CD4-positive, alpha-beta T cell treated with Interleukin-6 for 4 hours (primary cell): ENCODE data around the gene GJA10.
A peak's percentile ranks its signal among the peaks of the same experiment; 100 is the strongest.
"Not testable (repeated sequence)": the region's sequence is repeated elsewhere in the genome, so short reads cannot be mapped to it uniquely, and the experiment has no call there.

Source experiments
- DNase-seq: peaks from one replicate; pipeline ENCODE4 v3.0.0-alpha.2; 2020; ENCODE audit warnings: mixed read lengths

Gene GJA10

GRCh38 chr6:89894169-89894568 lies at the start of gene GJA10:
GJA10 (plus strand) TSS chr6:89894469; CDS start chr6:89894469, 0 bp downstream.
- no peak for DNase-seq

- not testable (repeated sequence) for DNase-seq
These were observed 46.8 kb upstream of the GJA10 start for GRCh38 chr6:89847513-89847912.

DNA sequence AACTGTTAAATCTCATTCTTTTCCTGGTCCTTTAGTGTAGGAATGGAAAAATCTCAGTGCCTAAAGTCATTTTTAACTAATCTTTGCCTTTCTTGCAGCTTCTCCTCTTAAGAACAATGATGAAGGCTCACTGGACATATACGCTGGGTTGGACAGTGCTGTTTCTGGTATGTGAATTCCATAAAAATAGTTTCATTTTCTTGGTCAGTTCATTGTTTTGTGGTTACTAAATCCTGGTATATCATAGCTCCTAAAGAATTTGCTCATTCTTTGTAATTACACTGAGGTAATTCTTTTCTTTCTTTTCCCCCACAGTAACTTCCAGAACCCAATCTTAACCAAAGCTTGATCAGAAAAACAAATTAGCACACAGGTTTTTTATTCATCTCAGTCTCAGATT lies 41.2 kb upstream of the GJA10 start:
- DNase-seq, result no peak

- no peak for DNase-seq
These were observed 36.2 kb upstream of the GJA10 start for GRCh38 chr6:89858041-89858440.

DNA sequence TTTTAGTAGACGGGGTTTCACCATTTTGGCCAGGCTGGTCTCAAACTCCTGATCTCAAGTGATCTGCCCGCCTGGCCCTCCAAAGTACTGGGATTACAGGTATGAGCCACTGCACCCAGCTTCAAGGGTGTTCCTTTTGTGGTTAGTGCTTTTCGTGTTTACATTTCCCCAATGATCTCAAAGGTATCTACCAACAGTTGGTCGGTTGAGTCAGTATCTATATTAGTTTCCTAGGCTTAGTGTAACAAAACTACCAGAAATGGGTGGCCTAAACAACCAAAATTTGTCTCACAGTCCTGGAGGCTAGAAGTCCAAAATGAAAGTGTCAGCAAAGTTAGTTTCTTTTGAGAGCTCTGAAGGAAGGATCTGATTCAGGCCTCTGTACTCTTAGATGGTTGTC lies 34.5 kb upstream of the GJA10 start:
- no peak for DNase-seq

GRCh38 chr6:89862273-89862672 lies 32.0 kb upstream of the GJA10 start:
- no peak for DNase-seq

GRCh38 chr6:89862698-89863097 lies 31.6 kb upstream of the GJA10 start:
- no peak for DNase-seq

DNA sequence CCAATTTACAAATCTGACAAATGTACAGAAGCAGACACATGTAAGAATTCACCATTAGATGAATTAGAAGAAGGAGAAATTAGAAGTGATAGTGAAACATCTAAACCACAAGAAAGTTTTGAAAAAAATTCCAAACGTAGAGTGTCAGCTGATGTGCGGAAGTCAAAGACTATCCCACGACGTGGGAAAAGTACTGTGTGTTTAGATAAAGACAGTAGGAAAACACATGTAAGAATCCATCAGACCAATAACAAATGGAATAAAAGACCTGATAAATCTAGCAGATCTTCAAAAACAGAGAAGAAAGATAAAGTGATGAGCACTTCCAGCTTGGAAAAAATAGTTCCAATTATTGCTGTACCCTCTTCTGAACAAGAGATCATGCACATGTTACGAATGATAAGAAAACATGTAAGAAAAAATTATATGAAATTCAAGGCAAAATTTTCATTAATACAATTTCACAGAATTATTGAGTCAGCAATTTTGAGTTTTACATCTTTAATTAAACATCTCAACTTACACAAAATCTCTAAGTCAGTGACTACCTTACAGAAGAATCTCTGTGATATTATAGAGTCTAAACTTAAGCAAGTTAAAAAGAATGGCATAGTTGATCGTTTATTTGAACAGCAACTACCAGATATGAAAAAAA lies 28.1 kb upstream of the GJA10 start:
- no peak for DNase-seq

GRCh38 chr6:89873721-89874120 lies 20.5 kb upstream of the GJA10 start:
- no peak for DNase-seq

DNA sequence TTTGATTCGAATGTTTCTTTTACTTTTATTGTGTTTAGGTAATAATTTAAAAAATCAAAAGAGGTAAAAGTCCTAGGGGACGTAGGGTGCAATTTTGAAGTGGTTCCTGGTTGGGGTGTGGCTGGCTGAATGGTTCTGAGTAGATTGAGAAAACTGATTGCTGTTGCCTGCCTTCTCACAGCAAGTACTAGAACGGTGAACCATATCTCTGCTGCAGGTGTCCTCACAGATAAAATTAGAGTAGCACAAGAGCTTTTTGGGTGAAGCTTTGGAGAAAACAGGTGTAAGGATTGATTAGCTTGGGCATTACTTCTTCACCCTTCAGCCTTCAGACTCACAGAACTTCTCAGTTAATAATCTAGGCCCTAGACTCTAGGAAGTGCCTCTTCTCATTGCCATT lies 19.8 kb upstream of the GJA10 start:
- DNase-seq, result no peak

GRCh38 chr6:89886378-89887120 lies 7.7 kb upstream of the GJA10 start:
- no peak for DNase-seq

GRCh38 chr6:89887452-89888137 lies 6.7 kb upstream of the GJA10 start:
- DNase-seq, result peak; percentile 5

DNA sequence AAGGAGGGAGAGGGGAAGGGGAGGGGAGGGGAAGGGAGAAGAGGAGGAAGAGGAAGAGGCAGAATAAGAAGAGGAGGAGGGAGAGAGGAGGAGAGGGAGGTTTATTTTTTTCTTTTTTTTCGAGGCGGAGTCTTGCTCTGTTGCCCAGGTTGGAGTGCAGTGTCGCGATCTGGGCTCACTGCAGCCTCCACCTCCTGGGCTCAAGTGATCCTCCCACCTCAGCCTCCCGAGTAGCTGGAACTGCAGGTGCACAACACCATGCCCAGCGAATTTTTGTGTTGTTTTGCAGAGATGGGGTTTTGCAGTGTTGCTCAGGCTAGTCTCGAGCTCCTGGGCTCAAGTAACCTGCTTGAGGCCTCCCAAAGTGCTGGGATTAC lies 6.1 kb upstream of the GJA10 start:
- DNase-seq, result no peak

DNA sequence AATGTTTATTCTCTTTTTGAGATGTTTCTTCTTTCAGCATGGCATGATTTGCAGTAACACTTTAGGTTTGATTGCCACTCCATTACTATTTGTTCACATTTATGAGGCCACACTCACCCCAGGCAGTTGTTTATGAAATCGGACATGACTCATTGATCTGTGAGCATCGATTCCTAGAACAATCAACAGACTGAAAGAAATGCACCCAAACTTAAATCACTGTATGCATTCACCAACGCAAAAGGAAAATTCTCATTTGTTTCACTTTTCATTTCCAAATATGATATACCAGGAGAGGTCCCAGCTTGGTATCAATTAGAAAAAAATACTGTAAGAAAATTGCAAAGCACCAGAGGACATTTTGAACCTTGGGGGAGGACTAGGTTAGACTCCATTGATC lies 5.4 kb upstream of the GJA10 start:
- no peak for DNase-seq

GRCh38 chr6:89890845-89891528 lies 3.3 kb upstream of the GJA10 start:
- DNase-seq, result not testable (repeated sequence)

GRCh38 chr6:89892577-89892976 lies 1.7 kb upstream of the GJA10 start:
- not testable (repeated sequence) for DNase-seq

DNA sequence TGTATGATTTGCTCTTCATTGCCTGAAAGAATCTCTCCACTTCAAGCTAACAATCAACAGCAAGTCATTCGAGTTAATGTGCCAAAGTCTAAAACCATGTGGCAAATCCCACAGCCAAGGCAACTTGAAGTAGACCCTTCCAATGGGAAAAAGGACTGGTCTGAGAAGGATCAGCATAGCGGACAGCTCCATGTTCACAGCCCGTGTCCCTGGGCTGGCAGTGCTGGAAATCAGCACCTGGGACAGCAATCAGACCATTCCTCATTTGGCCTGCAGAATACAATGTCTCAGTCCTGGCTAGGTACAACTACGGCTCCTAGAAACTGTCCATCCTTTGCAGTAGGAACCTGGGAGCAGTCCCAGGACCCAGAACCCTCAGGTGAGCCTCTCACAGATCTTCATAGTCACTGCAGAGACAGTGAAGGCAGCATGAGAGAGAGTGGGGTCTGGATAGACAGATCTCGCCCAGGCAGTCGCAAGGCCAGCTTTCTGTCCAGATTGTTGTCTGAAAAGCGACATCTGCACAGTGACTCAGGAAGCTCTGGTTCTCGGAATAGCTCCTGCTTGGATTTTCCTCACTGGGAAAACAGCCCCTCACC lies 1.1 kb downstream of the GJA10 start:
- no peak for DNase-seq

- not testable (repeated sequence) for DNase-seq
These were observed 16.0 kb downstream of the GJA10 start for GRCh38 chr6:89910001-89910901.

- no peak for DNase-seq
These were observed 16.6 kb downstream of the GJA10 start for GRCh38 chr6:89910902-89911240.

DNA sequence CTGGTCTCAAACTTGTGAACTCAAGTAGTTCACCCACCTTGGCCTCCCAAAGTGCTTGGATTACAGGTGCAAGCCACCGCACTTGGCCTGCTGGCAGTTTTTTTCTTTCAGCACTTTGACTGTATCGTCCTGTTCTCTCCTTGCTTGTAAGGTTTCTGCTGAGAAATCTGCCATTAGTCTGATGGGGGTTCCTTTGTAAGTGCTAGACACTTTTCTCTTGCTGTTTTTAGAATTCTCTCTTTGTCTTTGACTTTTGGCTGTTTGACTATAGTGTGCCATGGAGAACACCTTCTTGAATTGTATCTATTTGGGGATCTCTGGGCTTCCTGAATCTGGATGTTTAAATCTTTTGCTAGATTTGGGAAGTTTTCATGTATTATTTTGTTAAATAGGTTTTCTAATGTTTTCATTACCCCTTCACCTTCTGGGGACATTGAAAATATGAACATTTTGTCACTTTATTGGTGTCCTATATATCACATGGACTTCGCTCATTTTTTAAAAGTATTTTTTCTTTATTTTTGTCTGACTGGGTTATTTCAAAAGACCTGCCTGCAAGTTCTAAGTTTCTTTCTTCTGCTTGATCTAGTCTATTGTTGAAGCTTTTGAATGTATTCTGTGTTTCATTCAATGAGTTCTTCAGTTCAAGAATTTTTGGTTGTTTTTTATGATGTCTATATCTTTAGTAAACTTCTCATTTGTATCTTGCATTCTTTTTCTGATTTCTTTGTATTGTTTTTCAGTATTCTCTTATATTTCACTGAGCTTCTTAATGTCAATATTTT lies 22.1 kb downstream of the GJA10 start:
- DNase-seq, result no peak

DNA sequence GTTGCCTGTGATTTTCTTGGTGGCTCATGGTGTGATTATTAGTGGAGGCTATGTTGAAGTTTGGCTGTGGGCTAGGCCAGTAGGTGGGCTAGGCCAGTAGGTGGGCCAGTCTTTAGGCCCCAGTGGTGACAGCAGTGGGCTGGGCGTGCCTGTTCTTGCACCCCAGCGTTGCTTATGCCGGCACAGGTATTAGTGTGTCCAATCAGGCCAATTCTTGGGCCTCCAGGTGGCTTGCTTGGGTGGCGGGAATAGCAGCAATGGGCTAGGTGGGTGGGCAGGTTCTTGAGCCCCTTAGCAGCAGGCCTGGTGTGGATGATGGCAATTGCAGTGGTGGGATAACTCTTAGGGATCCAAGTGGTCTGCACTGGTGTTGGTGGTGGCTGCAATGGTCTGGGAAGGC lies 22.9 kb downstream of the GJA10 start:
- DNase-seq, result no peak
